ENCODE data around the gene TRPM2. TPM values are rescaled to one million over a fixed set of nuclear protein-coding genes. Genes with fewer than 3 reads are reported as not detected.

The TRPM2 gene
- total RNA-seq, 3 donors from 2014 or later (not counting 1 experiment from before 2014, with no cell fraction given): 21.7 to 70.5 (median 25.2) TPM

DNA sequence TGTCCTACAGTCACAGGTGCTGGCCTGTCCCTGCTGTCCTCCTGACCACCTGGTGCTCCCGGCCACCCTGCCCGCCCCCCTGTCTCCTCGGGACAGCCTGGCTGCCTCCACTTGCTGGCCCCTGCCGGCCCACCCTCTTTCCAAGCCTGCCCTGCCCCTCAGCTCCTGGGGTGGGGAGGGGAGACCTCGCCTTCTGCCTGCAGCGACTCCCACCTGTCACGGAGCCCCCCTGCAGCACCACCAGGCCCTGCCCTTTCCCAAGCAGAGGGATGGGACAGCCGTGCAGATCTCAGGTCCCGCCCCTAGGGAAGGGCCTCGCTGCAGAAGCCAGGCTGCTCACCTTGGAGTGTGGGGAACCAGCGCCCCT, 109.4 kb downstream of the TRPM2 start:
- no peaks in the 10 kb centered on the region for H3K4me1 Mint-ChIP-seq
- Histone ChIP-seq H3K4me1 (ENCODE audit: control insufficient read depth, insufficient read depth, low read length) (no peaks in the 10 kb centered on the region), H3K27me3 (ENCODE audit: control insufficient read depth, insufficient read depth, low read length) (no peaks in the 10 kb centered on the region), H3K9me3 (ENCODE audit: control insufficient read depth, insufficient read depth, low read length) (no peaks in the 10 kb centered on the region), H3K27ac (ENCODE audit: low read length) (no peak overlapping the region), H3K36me3 (ENCODE audit: control insufficient read depth, insufficient read depth, low read length) (no peaks in the 10 kb centered on the region), H3K4me3 (ENCODE audit: low read length) (no peak overlapping the region)
- peaks cover 0 to 6% of the 10 kb centered on the region in 2 donors for H3K27me3 Mint-ChIP-seq (ENCODE audit: low read depth in 2 of 2)
- no peak overlapping the region for H3K4me3 Mint-ChIP-seq
- DNase-seq (no peak), ATAC-seq (no peak)
- H3K9me3 Mint-ChIP-seq: no peaks in the 10 kb centered on the region
- no peak overlapping the region for H3K27ac Mint-ChIP-seq
- WGBS (ENCODE audit: insufficient coverage): 95% methylated on average over 11 of the region's 11 CpGs
- no peaks in the 10 kb centered on the region for H3K36me3 Mint-ChIP-seq
- TF ChIP-seq, protein P1, sequence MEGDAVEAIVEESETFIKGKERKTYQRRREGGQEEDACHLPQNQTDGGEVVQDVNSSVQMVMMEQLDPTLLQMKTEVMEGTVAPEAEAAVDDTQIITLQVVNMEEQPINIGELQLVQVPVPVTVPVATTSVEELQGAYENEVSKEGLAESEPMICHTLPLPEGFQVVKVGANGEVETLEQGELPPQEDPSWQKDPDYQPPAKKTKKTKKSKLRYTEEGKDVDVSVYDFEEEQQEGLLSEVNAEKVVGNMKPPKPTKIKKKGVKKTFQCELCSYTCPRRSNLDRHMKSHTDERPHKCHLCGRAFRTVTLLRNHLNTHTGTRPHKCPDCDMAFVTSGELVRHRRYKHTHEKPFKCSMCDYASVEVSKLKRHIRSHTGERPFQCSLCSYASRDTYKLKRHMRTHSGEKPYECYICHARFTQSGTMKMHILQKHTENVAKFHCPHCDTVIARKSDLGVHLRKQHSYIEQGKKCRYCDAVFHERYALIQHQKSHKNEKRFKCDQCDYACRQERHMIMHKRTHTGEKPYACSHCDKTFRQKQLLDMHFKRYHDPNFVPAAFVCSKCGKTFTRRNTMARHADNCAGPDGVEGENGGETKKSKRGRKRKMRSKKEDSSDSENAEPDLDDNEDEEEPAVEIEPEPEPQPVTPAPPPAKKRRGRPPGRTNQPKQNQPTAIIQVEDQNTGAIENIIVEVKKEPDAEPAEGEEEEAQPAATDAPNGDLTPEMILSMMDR (IDR thresholded peaks at IDR 0.05): no peak
- intact Hi-C loops (cut with micrococcal nuclease): no loop called here

- Histone ChIP-seq H3K4me1 (ENCODE audit: control insufficient read depth, insufficient read depth, low read length) (no peaks in the 10 kb centered on the region), H3K27me3 (ENCODE audit: control insufficient read depth, insufficient read depth, low read length) (no peaks in the 10 kb centered on the region), H3K4me3 (ENCODE audit: low read length) (no peak overlapping the region), H3K9me3 (ENCODE audit: control insufficient read depth, insufficient read depth, low read length) (no peaks in the 10 kb centered on the region), H3K36me3 (ENCODE audit: control insufficient read depth, insufficient read depth, low read length) (no peaks in the 10 kb centered on the region), H3K27ac (ENCODE audit: low read length) (no peak overlapping the region)
- H3K4me1 Mint-ChIP-seq: no peaks in the 10 kb centered on the region
- H3K36me3 Mint-ChIP-seq: no peaks in the 10 kb centered on the region
- peaks cover 0 to 6% of the 10 kb centered on the region in 2 donors for H3K27me3 Mint-ChIP-seq (ENCODE audit: low read depth in 2 of 2)
- TF ChIP-seq, protein P1 (IDR thresholded peaks at IDR 0.05): no peak
- WGBS (ENCODE audit: insufficient coverage): 83% methylated on average over 30 of the region's 30 CpGs
- no peak overlapping the region for H3K27ac Mint-ChIP-seq
- H3K4me3 Mint-ChIP-seq: no peak overlapping the region
- no peak for ATAC-seq
- intact Hi-C loops (cut with micrococcal nuclease): no loop called here
- H3K9me3 Mint-ChIP-seq: no peaks in the 10 kb centered on the region
- no peak for DNase-seq
Measured at GRCh38 chr21:44463724-44464123, 110.3 kb downstream of the TRPM2 start.

GRCh38 chr21:44464351-44464750, 110.9 kb downstream of the TRPM2 start:
- ATAC-seq: no peak
- no peaks in the 10 kb centered on the region for H3K9me3 Mint-ChIP-seq
- peaks cover 0 to 6% of the 10 kb centered on the region in 2 donors for H3K27me3 Mint-ChIP-seq (ENCODE audit: low read depth in 2 of 2)
- Histone ChIP-seq H3K27ac (ENCODE audit: low read length) (no peak overlapping the region), H3K27me3 (ENCODE audit: control insufficient read depth, insufficient read depth, low read length) (no peaks in the 10 kb centered on the region), H3K36me3 (ENCODE audit: control insufficient read depth, insufficient read depth, low read length) (no peaks in the 10 kb centered on the region), H3K4me3 (ENCODE audit: low read length) (no peak overlapping the region), H3K4me1 (ENCODE audit: control insufficient read depth, insufficient read depth, low read length) (no peaks in the 10 kb centered on the region), H3K9me3 (ENCODE audit: control insufficient read depth, insufficient read depth, low read length) (no peaks in the 10 kb centered on the region)
- no peak for DNase-seq
- 80% methylated on average over 12 of the region's 12 CpGs for WGBS (ENCODE audit: insufficient coverage)
- no peak overlapping the region for H3K4me3 Mint-ChIP-seq
- H3K27ac Mint-ChIP-seq: no peak overlapping the region
- TF ChIP-seq, protein P1 (IDR thresholded peaks at IDR 0.05): no peak
- no peaks in the 10 kb centered on the region for H3K4me1 Mint-ChIP-seq
- intact Hi-C loops (cut with micrococcal nuclease): no loop called here
- no peaks in the 10 kb centered on the region for H3K36me3 Mint-ChIP-seq

- H3K36me3 ChIP-seq (ENCODE audit: control insufficient read depth, insufficient read depth, low read length): no peaks in the 10 kb centered on the region
- Mint-ChIP-seq H3K4me1 (no peaks in the 10 kb centered on the region), H3K4me3 (no peak overlapping the region), H3K27me3 (ENCODE audit: low read depth in 2 of 2) (peaks cover 10 to 14% of the 10 kb centered on the region in 2 donors), H3K9me3 (no peaks in the 10 kb centered on the region), H3K36me3 (no peaks in the 10 kb centered on the region), H3K27ac (no peak overlapping the region)
- H3K4me3 ChIP-seq (ENCODE audit: low read length): no peak overlapping the region
- intact Hi-C loops (cut with micrococcal nuclease): no loop called here
- WGBS (ENCODE audit: insufficient coverage): 93% methylated on average over 16 of the region's 16 CpGs
- H3K9me3 ChIP-seq (ENCODE audit: control insufficient read depth, insufficient read depth, low read length): no peaks in the 10 kb centered on the region
- ATAC-seq (no peak), DNase-seq (no peak)
- no peaks in the 10 kb centered on the region for H3K27me3 ChIP-seq (ENCODE audit: control insufficient read depth, insufficient read depth, low read length)
- no peak overlapping the region for H3K27ac ChIP-seq (ENCODE audit: low read length)
- H3K4me1 ChIP-seq (ENCODE audit: control insufficient read depth, insufficient read depth, low read length): no peaks in the 10 kb centered on the region
- TF ChIP-seq, protein P1 (IDR thresholded peaks at IDR 0.05): no peak
Measured at GRCh38 chr21:44466351-44466954, 113.0 kb downstream of the TRPM2 start.
